Iris pigment epithelial cell (primary cell): ENCODE results near the gene XRCC1.
"Not testable (repeated sequence)": the region's sequence is repeated elsewhere in the genome, so short reads cannot be mapped to it uniquely, and the experiment has no call there.

Experiments
- DNase-seq: peaks from one replicate; pipeline ENCODE4 v3.0.0-alpha.2; 2011; ENCODE audit warnings: low read depth

XRCC1 gene

DNA sequence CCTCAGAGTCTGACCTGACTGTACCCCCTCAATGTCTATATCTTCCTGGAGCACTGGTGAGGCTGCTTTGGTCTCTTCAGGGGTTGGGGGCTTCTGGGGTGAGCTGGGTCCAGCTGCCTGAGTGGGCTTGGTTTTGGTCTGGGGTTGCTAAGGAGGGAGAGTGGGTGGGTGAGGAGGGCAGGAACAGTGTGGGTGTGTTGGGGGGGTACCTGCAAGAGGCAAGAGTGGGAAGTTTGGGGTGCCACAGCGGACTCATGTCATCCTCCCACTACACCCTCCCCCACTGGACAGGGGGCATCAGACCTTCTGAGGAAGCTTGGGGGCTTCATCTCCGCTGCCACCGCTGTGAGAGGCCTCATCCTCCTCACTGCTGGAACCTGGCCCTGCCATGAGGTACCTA lies 28.7 kb downstream of the XRCC1 start:
- no peak for DNase-seq

DNA sequence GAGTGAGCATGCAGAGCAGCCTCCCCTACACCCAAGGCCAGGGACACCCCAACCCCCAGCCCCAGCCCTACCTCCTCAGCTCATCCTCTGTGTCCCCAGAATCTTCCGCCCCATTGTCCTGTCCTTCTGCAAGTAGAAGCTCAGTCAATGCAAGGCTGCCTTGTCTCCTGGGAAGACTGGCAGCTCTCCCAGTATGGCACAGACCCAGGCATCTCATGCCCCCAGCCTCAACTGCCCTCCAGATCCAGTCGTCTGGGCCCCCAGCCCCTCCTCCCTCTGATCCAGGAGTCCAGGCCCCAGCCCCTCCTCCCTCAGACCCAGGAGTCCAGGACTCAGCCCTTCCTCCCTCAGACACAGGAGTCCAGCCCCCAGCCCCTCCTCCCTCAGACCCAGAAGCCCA lies 29.3 kb downstream of the XRCC1 start:
- DNase-seq = no peak

DNA sequence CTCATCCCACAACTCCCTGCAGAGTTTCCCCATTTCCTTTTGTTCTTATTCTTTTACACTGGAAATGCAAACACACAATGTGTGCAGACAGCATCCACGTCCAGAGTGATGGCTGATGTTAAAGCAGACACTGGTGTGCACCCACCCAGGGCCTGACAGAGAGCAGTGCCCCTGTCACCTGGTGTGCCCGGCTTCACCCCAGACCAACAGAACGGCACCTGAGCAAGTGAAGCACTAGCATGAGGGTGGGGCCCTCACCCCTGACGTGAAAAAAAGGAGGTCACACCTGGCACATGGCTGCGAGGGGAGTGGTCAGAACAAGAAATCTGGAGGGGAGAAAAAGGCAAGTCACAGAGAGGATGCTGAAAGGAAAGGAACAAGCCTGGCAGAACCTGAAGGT lies 30.1 kb downstream of the XRCC1 start:
- DNase-seq = no peak

DNA sequence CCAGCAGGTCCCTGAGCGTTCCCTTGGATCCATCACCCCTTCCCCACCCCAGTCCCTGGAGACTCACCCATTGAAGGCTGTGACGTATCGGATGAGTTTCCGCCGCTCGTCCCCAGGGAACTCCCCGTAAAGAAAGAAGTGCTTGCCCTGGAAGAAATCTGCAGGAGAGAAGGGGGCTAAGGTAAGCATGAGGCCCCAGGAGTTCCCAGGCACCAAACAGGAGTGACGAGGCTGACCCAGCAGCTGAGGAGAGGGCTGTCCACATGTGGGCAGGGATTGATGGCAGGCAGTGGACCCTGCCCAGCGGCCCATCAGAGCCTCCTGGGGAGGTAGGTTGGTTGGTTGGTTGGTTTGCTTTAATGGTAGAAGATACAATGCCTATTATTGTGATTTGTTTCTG lies 31.2 kb downstream of the XRCC1 start:
- no peak for DNase-seq

DNA sequence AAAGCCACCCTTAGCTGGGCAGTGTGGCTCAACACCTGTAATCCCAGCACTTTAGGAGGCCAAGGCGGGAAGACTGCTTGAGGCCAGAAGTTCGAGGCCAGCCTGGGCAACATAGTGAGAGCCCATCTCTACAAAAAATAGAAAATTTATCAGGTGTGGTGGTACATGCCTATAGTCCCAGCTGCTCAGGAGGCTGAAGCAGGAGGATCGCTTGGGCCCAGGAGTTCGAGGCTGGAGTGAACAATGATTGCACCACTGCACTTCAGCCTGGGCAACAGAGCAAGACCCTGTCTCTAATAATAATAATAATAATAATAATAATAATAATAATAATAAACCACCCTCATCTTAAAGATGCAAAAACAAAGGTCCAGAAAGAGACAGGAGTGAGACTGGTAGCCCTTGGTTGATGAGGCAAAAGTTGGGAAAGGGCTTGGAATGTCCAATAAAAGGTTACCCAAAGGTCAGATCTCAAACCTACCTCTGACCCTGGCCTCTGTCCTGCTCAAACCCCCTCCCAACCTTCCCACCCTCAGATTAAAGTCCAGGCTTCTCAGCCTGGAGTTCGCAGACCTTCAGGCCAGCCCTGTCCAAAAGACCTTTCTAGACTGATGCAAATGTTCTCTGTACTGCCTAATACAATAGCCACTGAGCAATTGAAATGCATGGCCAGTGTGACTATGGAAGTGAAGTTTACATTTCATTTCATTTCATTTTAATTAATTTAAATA lies 33.2 kb downstream of the XRCC1 start:
- no peak for DNase-seq

DNA sequence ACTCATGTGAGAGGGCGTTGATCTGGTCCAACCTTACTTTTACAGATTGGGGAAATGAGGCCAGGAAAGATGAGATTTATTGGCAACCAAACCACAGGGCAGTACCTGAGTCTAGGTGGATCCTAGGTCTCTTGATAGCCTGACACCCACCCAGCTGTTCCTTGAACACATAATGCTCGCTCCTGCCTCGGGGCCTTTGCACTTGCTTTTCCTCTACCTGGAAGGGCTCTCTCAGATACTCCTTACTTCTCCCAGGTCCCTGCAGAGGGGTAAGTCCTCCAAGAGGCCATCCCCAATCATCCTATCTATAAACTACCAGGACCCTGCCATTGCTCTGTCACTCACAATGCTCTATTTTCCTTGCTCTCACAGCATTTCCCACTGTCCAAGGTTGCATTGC lies 34.9 kb downstream of the XRCC1 start:
- DNase-seq = no peak

DNA sequence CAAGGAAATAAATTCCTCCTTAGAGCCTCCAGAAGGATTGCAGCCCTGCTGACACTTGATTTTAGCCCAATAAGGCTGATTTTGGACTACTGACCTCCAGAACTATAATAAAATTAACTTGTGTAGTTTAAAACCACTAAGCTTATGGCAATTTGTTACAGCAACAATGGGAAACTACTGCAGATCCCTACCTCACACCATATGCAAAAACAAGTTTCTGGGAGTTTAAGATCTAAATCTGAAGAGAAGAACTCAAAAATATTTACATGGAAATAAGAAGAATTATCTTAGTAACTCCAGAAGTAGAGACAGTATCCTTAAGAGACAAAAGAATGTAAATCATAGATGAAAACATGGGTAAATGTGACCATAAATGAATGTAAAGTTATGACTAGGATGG lies 36.4 kb downstream of the XRCC1 start:
- no peak for DNase-seq

DNA sequence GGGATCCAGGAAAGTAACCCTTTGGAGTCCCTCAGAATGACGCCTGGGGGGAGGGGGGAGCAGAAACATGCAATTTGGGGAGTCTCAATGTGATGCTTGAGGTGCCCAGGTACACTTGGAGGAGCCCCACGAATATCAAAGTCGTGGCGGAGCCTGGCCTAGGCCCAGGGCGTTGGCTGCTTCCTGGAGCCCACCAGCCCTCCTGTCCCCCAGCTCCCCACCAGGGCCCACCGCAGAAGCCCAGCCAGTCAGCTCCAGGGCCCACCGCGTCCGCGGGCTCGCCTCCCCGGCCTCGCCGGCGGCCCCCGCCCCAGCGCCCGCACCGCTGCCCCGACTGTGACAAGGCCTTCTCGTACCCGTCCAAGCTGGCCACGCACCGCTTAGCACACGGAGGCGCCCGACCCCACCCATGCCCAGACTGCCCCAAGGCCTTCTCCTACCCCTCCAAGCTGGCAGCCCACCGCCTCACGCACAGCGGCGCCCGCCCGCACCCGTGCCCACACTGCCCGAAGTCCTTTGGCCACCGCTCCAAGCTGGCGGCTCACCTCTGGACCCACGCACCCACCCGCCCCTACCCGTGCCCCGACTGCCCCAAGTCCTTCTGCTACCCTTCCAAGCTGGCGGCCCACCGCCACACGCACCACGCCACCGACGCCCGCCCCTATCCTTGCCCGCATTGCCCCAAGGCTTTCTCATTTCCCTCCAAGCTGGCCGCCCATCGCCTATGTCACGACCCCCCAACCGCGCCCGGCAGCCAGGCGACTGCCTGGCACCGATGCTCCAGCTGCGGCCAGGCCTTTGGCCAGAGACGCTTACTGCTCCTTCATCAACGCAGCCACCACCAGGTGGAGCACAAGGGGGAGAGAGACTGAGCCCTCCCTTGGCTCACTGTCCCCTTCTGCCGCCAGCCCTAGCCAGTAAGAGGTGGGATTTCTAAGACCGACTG lies 40.2 kb downstream of the XRCC1 start:
- DNase-seq = peak; percentile 57

DNA sequence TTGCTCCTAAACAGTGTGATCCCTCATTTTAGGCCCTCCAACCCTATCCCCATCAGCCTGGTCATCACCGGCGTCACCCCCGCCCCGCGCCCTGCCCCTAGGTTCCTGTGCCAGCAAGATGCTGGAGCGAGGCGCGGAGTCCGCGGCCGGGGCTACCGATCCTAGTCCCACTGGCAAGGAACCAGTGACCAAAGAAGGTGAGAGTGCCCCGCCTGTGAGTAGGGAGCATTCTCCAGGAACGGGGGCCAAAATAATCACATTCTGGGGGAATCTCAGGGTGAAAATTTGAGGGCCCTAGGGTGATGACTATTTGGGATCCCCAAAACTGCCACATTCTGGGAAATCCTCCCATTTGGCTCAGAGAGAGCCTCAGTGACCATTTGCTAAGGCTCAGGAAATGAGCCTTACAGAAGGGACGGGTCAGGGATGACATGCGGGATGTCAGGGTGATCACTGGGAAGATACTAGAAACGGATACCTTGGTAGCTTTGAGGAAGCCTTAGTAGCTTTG lies 41.0 kb downstream of the XRCC1 start:
- no peak for DNase-seq

DNA sequence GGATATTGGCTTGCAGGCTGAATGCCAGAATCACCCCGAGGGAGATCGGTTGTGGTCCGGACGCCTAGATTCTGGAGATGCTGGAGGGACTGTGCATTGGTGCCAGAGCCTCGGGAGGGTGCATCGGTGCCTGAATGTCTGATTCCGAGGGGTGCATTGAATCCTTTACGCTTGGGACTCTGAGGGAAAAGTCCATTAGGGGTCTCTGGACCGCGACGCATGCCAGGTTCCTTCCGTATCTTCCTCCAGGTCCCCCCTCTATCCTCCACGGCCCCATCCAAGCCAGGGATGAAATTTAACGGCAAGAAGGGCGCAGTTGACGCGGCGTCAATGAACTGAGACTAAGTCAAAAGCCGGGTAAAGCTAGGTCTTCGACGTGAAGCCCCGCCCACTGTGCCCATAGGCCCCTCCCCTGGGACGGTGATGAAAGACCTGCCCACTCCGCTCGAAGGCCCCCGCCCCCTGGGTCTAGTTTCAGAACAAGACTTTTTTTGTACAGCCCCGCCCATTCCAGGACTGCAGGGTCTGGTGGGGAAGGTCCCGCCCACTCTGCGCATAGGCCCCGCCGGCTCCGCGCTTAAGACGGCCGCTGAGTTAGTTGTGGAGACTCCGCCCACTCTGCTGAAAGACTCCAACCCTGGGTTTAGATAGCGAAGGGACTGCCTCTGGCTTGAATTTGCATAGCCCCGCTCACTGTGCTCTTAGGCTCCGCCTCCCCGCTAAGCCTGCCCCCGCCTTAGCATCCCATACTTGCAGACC lies 41.6 kb downstream of the XRCC1 start:
- DNase-seq = peak; percentile 100

DNA sequence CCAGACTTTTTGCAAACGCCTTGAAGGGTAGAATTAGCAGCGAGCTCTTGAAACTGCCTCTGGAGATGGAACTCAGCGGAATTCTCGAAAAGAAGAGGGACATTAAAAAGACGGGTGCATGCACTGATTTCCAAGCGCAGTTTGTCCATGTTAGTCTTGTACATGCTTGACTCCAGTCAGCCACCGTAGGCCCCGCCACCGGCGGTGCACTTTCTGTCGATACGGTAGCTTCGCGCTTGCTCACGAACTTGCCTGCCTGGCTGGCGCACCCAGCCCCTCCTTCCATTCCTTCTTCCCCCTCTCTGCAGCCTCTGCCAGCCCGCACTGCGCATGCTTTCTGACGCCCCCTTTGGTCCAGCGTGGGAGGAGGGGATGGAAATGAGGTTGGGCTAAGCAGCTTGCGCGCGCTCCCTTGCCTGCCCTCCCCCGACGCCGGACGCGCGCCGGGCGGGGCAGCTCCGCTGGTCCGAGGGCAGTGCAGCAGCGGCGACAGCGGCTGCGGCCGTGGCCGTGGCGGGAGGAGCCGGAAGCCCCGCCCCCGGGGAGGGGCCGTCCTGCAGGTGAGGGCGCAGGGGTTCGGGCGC lies 42.3 kb downstream of the XRCC1 start, which contains the start of gene ZNF575:
ZNF575 (plus strand) TSS at position 227 of the 584 bp plus-strand sequence. CDS start 1,235 bp downstream, outside the sequence.
- peak; percentile 93 for DNase-seq

DNA sequence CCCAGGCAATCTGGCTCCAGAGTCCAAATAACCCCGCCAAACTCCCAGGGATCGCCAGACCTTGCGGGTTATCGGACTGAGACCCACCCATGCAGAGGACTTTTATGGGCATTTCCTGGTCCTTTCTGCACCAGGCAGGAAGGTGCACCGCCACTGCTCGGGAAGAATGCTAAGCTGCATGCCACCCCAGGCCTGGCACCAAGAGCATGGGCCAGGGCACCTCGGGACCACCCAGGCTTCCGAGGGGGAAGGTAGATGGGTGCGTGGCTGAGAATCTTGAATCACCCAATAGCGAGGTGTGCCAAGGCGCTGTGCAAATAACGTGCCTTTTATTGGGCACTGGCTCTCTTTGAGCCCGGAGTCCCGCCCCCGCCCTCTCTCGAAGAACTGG lies 42.8 kb downstream of the XRCC1 start:
- DNase-seq = no peak

DNA sequence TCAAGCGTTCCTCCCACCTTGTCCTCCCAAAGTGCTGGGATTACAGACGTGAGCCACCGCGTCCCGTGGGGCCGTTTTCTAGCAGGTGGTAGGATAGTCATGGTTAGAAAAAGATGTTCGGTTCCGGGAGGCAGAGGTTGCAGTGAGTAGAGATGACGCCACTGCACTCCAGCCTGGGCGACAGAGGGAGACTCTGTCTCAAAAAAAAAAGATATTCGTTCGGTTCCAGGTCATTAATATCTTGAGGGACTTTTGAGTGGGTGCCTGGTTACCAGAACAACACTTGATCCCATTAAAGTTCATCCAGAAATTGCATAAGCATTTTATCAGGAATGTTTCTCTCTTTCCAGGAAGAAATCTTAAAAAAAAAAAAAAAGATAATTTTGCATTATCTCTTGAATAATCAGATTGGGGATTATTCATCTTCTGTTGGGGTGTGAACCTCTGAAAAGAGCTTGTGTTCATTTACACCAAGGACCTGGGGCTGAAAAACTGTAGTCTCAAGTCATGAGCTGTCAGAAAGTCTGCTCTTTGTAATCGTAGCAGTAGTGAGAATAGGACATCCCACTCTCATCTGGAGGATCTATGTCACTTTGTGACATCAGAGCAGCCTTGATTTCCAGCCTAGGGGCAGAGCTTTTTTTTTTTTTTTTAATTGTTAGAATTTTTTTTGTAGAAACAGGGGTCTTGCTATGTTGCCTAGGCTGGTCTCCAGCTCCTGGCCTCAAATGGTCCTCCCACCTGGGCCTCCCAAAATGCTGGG lies 47.3 kb downstream of the XRCC1 start:
- no peak for DNase-seq

DNA sequence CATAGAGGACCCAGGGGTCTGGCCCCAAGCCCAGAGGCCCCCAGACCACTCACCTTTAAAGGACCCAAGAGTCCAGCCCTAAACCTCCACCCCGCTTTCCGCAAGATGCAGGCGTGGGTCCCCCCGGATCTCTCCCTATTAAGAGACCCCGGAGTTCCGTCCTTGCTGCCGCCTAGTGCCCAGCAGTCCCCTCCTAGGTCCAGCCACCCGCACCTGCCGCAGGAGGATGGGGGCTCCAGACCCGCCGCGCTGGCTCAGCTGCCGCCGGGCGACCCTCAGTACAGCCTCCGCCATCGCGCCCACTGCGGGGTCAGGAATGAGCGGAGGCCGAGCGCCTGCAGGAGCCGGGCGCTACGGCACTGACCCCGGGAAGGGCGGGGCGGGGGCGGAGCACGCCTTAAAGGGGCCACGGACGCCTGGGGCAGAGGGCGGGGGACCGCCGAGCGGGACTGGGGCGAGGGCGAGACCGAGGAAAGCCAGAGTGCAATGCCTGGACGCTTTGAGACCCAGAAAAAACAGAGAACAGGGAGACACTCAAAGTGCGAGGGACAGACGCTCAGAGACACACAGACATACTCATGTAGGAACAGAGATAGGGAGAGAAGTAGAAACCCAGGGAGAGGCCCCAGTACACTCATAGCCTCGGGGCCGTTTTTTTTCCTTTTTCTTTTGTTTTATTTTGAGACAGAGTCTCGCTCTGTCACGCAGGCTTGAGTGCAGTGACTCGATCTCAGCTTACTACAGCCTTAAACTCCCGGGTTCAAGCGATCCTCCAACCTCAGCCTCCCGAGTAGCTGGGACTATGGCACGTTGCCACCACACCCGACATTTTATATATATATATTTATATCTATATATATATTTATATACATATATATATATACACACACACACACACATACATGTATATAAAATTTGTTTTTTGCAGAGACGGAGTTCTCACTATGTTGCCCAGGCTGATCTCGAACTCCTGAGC lies 48.2 kb downstream of the XRCC1 start, which contains the start of gene ETHE1:
ETHE1 (minus strand) TSS at position 318 of the 976 bp plus-strand sequence; CDS start at position 294, 24 bp downstream.
- peak; percentile 46 for DNase-seq

DNA sequence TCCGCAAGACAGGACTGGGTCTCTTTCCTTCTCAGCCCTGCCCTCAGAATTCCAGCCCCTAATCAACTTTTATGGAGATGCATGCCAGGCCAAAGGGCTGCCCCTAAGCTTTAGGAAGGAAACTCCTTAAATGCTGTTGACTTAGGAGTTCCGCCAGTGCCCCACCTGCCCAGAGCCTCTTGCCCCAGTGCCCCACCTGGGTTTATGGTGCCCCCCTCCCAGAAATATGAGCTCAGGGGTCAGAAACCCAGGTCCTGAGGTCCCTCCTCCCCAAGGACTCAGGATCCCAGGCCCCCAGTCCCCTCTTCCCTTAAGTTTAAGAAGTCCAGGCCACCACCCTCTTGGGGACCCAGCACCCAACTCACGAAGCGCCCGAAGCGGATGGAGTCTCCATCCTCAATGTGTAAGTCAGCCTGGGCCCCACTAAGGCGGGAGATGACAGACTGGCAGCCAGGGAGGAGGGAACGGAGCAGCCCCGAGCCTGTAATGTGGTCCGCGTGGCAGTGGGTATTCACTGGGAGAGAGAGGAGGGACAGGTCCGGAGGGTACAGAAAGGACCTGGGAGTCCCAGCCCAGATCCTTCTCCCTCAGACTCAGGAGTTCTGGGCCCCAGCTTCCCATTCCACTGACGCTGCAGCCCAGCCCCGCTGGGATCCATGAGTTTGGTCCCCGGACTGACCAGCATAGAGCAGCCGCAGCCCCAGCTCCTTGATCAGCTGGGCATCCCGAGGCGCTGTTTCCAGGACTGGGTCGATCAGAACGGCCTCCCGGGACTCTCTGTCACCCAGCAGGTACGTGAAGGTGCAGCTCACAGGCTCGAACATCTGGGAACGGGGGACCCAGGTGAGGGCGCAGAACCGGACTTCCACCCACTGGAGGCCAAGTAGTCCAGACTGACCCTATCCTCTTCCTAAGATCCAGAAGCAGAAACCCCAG lies 49.2 kb downstream of the XRCC1 start:
- peak; percentile 17 for DNase-seq

DNA sequence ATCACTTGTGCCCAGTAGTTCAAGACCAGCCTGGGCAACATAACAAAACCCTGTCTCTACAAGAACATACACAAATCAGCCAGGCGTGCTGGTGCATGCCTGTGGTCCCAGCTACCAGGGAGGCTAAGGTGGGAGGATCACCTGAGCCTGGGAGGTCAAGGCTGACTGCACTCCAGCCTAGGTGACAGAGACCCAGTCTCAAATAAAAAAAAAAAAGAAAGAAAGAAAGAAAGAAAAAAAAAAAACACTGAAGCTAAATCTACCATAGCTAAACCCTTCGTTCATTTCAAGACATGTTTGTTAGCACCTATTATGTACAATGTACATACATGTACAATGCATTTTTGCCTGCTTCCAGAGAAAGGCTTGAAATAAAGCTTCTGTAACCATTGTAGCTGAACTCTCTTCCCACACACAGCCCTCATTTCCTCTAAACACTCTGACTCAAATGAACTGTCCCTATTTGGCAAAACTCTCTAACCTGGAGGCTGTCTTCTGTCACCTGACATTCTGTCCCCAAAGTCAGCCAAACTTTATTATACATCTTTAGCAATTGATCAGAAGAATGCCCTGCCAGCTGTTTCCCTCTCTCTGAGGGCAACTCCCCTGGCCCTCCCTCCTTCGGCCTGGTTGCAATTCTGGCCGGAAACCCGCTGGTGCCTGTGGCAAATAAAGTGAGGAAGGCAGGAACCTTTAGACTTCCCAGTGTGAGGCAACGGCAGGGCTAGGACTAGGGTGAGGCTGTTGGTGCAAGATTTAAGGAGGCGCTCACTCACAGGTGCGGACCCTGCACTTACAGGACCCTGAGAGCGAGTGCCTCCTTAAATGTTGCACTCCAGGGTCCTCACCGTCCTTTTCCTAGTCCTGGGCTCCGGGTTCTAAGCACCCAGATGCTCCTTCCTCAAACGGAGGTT lies 50.1 kb downstream of the XRCC1 start:
- peak; percentile 30 for DNase-seq

DNA sequence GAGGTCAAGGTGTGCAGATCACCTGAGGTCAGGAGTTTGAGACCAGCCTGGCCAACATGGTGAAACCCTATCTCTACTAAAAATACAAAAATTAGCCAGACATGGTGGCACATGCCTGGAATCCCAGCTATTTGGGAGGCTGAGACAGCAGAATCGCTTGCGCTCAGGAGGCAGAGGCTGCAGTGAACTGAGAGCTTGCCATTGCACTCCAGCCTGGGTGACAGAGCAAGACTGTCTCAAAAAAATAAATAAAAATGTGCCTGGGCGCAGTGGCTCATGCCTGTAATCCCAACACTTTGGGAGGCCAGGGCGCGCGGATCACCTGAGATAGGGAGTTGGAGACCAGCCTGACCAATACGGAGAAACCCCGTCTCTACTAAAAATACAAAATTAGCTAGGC lies 51.6 kb downstream of the XRCC1 start:
- DNase-seq = not testable (repeated sequence)
